IPS-11a (cell line): Measurements from ENCODE around the gene LYL1.

Experiments used
- H3K4me3 ChIP-seq: one replicate; pipeline ENCODE4 v1.5.1; 2013; ENCODE audit warnings: low read depth, low read length, control low read depth

LYL1 gene

DNA sequence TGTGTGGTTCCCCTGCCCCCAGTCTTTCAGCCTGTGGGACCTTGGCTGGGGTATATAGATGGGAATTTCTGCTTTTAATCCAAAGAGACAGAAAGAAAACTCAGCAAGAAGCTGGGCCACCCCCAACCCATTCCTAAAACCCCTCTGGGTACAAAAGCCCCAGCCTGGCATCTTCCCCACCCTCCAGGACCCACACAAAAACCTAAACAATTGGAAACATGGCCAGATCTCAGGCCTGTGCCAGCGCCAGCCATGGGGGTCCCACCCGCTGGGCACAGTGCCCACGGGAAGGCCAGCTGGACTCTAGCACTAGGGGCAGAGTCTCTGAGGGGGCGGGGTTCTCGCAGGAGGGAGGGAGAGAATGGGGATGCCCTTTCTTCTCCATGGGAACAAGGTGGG is 8.6 kb downstream of the LYL1 start:
- H3K4me3 ChIP-seq: no peak overlapping the region

DNA sequence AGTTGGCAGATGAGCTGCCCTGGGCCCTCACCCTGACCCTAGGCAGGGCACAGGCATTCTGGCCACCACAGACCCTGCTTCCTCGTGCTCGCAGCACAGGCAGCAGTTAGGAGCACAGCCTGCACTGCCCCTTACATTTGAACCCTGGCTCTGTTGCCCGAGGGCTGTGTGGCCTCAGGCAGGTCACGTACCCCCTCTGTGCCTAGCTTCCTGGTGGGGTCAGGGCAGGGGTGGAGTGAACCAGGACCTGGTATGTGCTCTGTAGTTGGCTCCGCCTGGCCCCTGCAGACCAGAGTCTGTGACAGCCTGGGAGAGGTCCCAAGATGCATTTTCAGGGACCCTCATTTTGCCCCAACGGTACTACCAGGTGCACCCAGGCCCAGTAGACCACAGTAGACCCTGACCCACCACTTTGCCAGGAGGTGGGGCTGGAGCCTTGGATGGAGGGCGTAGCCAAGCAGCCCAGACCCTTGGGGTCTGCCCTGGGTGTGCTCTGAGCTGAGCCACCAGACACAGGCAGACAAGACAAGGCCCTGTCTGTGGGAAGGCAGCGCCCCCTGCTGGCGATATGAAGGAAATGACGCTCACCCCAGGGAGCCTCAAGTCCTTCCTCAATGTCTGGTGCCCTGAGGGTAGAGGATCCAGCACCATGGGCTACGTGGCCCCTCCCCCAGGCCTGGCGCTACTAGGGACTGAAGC is 9.1 kb downstream of the LYL1 start:
- no peak overlapping the region for H3K4me3 ChIP-seq

DNA sequence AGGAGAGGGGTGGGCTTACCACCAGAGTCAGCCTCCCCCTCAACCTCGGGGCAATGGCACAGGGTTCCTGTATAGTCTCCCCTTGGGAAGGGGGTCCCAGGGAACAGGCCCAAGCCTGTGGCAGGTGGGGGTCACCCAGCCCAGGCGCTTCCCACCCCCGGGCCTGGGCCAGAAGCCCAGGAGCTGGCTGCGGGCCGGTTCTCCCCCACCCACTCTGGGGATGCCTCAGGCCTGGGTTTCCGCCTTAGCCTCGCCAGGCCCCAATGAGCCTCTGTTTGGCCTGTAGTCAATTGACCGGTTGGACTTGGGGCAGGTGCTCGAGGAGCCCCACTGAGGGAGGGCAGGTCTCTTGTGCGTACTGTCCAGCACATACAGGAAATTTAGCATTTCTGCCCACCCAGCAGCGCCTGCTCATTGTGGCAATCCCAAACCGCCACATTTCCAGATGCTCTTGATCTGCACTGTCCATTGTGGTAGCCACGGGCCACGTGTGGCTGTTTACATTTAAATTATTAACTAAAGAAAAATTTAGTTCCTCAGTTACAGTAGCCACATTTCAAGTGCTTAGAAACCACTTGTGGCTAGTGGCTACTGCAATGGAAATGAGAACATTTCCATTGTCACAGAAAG is 9.9 kb downstream of the LYL1 start:
- no peak overlapping the region for H3K4me3 ChIP-seq

DNA sequence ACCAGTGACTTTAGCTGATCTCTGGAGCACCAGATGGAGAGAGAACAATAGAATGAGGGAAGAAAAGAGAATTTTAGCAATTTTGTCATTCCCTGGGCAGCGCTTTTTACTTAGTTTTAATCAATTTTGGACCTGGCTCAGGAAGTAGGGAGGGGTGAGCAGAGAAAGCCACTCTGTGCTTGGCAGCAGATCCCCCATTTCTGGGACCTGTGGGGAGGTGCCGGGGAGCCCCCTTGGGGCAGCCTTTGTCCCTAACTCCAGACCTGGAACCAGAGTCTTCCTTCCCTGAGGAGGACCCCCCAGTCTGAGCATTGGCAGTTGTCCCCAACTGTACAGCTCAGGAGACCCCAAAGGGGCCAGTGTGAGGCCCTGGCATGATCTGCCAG is 10.5 kb downstream of the LYL1 start:
- H3K4me3 ChIP-seq: no peak overlapping the region

DNA sequence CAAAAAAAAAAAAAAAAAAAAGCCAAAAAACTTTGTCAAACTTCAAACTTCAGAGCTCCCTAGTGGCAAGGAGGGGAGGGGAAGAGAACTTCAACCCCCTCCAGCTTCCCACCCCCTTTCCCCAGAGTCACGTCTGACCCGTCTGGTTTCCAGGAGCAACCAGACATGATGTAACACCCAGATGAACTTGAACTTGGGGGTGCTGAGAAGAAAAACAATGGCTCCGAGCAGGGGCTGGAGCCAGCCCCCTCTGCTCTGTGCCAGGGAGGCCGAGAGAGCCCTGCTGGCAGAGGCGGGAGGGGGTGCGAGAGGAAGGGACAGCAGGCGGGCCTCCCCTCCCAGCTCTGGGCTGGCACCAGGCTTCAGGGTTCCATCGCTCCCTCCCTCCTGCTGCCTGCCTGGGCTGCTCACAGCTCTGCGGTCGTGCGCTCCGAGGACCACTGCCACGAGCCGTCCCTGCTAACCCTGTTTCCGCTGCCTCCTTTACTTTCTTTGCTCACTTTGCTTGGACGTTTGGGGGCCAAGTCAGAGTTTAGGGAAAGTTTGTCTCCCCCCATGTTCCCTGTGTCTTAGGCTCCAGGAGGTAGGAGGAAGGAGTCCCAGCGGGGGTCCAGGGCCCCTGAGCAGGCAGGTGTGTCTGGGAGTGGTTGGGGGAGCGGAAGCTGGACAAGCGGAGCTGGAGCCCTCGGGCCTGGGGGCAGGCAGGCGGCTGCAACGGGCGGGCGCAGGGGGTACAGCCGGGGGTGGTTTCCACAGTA is 11.1 kb downstream of the LYL1 start:
- no peak overlapping the region for H3K4me3 ChIP-seq

DNA sequence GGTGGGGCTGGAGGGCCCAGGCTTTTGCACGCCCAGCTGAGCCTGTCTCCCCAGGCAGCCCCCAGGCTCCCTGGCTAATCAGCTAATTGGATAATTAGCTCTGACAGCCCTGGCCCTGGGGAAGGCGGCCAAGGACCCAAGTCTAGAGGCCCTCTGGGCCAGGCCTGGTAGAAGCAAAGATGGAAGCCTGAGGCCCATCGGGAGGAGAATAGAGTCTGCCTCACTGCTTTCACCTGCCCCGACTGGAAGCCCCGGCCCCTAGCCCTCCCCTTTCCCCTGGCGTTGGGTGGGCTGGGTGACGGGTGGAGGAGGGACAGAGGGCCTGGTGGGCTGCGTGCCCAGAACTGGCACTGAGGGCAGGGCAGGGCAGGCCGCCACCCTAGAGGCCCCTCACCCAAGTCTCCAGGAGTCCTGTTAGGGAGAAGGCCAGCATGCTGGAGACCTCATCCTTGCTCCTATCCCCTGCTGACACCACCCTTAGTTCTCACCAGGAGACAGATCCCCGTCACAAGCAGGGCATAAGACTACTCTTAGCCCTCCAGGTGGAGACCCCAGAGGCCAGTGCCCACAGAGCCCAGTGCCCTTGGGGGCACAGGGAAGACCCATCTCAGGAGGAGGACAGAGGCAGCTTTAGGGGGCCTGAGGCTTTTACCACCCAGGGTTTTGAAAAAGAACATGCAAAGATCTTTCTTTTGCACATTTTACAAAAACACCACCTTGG is 12.0 kb downstream of the LYL1 start:
- no peak overlapping the region for H3K4me3 ChIP-seq

DNA sequence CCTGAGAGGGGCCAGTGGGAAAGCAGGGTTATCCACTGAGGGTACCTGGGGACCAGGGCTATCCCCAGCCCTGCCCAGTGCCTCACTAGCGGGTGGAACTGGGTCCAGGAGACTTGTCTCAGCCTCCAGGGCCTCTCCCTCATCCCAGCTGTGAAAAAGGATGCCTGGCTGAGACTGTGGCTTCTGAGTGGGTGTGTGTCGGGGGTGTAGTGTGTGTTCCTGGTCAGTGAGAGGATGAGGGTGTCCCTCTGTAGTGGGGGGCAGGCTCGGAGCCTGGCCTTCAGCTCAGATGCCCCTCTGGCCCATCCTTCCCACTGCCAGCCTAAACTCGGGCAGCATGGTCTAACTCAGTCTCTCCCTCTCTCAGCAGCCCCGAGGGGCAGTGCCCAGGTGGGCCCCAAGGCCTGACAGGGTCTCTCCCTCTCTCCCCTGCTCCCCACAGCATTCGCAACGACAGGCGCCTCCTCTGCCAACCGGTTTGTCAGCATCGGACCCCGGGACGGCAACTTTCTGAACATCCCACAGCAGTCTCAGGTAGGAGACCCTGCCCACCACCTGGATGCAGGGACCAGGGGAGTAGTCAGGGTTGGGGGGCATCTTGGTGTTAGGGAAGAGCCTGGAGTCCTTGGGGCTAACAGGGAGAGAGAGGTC is 12.7 kb downstream of the LYL1 start:
- no peak overlapping the region for H3K4me3 ChIP-seq

DNA sequence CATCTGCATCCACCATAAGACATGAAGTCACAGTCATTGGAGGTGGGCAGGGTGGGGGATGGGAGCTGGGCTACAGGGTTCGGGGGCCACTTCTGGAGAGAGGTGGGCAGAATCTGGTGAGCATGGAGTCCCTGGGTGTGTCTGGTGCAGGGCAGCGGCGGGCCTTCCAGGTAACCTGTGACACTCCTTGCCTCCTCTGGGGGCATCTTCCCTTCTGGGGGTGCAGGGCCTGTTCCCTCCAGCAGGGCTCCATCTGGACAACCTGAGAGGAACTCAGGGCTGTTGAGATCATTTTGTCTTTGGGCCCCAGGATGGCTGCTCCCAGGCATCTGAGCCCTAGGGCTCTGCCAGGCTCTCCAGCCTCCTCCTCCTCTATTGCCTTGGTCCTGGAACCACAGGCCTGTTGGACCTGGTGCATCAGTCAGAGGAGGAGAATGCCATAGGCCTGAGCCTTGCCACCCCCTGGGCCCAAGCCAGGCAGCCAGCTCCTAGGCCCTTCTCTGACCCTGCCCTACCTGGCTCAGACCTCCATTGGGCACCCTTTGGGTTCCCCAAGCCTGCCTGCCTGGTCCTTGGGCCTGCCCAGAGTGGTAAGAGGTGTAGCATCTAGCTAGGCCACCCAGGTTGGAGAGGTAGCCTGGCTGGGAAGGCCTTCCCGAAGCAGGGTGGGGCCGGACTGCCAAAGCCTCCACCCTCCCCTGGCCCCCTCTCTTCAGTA is 13.4 kb downstream of the LYL1 start:
- H3K4me3 ChIP-seq: no peak overlapping the region

DNA sequence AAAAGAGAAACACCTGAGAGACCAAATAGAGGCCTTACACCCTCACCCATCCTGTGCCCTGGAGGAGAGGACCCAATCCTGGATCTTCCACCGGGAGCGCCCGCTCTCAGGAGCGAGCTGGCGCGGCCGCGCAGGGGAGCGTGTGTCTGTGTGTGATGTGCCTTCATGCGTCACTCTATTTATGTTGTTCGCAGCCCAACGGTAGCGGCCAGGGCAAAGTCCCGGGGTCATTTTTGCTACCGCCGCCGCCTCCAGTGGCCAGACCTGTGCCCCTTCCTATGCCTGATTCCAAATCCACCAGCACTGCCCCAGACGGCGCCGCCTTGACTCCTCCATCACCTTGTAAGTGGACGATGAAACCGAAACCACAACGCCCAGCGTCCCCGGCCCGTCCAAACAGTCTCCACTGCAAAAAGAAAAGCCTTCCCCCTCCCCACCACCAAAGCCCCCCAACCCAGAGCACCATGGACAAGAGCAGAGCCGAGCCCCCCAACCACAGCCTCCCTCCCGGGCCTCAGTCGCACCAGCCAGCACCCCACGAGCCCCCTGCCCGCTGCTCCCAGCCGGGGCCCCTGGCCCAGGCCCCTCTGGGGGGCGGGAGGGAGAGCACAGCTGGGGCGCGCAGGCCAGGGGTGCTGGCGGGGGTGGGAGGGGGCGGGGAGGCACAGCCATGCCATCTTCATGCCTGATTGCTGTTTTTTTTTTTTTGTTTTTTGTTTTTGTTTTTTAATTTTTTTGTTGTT is 14.7 kb downstream of the LYL1 start:
- H3K4me3 ChIP-seq: no peak overlapping the region

DNA sequence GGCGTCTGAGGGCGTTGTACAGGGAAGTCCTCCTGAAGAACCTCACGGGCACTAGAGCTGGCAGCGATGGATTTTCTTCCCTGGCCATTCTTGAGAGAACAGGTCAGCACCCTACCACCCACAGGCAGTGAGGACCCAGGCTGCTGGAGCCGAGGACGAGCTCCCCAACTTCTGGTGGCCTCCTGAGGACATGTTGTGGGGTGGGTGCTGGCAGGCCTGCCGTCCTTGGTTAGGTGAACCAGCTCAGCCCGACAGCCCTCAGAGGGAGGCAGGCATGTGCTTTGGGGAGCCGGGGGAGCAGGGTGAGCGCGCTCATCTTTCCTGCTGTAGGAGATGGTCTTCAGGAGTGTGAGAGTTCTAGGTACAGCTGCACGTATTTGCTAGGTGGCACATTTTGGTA is 15.4 kb downstream of the LYL1 start:
- no peak overlapping the region for H3K4me3 ChIP-seq

DNA sequence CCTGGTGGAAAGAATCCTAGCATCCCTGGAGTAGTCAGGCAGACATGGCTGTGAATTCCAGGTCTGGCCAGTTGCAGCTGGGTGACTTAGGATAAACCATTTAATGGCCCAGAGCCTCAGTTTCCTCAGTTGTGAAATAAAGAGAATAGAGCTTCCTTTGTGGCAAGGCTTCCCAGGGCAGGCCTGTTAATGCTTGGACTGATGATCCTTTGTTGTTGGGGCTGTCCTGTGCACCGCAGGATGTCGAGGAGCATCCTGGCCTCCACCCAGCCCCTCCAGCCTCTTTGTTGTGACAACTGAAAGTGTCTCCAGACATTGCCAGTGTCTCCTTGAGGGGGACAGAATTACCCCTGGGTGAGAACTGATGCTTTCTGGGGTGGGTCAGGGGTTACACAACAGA is 16.3 kb downstream of the LYL1 start:
- H3K4me3 ChIP-seq: no peak overlapping the region

DNA sequence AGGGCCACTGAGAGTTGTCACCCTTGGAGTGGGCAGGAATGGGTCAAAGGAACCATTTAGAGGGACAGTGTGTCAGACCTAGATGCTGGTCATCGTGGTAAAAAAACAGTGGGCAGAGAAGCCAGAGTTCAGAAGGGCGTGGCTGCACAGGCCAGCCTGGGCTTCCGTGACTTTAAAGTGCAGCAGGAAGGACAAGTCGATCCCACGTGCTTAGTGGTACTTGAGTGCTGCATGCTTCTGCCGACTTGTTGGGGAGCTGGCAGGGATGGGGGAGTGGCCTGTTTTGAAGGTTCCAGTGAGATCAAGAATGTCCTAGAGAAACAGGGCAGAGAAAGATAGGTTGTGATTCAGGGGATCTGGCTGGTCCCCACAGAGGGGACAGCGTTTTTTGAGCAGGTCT is 17.0 kb downstream of the LYL1 start:
- H3K4me3 ChIP-seq: no peak overlapping the region

DNA sequence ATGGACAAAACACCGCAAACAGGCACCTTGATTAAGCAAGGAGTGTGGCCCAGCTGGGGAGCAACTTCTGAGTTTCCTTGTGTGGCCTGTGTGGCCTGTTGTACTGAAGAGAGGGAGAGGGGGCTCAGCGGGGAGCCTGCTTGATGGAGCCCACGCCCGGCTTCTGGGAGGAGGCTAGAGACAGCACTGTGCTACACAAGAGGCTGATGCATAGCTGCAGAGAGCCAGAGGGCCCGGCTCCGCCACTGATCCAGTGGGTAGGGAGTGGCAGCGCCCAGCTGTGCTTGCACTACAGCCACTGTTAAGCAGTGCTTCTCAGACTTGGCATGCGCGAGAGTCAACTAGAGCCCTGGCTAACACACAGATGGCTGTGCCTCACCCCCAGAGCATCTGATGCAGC is 19.0 kb downstream of the LYL1 start:
- no peak overlapping the region for H3K4me3 ChIP-seq

DNA sequence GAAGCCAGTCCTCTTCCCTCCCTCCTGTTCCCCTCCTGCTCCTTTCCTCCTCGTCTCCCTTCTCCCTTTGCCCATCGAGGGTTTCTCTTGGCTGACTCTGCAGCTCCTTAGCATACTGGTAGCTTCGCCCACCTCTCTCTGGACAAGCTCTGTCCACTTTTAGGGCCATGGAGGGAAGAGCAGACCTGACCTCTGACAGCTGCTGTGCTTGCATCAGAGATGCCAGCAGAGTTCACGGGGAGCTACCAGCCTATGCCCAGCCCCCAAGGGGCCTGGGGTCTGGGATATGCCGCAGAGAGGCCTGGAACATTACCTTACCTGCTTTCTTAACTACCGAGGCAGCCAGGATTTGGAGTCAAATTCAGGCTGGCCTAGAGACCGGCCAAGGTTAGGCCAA is 19.7 kb downstream of the LYL1 start:
- H3K4me3 ChIP-seq: no peak overlapping the region

DNA sequence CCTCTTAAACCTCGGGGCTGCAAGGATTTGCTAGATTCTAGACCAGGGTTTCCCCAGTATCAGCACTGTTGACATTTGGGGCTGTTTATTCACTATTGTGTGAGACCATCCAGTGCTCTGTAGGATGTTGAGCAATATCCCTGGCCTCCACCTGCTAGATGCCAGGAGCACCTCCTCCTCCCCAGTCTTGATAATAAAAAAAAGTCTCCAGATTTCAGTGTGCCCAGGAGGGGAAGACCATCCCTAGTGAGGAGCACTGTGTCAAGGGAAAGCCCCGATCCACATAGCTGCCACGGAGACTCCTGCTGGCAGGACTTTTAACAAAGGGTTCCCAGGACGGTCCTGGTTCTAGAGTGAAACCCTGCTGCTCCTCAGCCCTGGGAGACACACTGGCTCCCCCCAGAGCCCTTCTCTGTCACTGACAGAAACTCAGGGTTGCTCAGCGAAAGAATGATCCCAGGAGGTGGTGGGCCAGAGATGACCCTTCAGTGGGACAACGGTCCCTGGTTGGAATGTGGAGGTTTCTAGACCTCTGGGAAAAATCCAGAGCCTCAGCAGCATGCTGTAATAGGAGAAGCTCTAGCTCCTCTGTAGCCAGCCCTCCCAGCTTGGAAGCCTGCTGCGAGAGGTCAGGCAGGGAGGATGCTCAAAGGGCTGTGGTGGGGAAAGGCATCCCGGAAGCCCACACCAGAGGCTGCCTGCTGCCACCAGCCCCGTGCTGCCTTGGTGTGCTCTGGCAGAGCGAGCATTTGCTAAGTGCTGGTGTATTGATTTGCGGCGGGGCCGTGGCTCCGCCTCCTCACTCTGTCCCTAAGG is 20.3 kb downstream of the LYL1 start:
- no peak overlapping the region for H3K4me3 ChIP-seq

DNA sequence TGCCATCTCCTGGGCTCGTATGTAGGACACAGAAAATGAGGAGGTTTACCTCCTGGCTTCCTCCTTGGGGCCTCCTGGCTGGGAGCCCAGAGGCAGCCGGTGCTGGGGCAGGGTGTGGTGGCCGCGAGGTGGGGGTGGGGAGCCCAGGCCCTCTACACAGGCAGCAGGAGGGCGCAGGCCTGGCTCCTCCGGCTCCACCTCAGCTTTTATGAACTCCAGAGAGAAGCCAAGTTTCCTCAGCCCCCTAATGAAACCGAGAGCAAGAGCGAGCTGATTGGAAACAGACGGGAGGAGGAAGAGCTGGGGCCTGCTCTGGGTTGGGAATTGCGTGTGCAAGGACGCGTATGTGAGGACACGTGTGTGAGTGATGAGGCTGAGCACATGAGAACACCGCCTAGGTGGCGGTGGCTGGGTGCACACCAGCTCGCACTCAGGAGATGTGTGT is 23.1 kb downstream of the LYL1 start:
- H3K4me3 ChIP-seq: no peak overlapping the region

DNA sequence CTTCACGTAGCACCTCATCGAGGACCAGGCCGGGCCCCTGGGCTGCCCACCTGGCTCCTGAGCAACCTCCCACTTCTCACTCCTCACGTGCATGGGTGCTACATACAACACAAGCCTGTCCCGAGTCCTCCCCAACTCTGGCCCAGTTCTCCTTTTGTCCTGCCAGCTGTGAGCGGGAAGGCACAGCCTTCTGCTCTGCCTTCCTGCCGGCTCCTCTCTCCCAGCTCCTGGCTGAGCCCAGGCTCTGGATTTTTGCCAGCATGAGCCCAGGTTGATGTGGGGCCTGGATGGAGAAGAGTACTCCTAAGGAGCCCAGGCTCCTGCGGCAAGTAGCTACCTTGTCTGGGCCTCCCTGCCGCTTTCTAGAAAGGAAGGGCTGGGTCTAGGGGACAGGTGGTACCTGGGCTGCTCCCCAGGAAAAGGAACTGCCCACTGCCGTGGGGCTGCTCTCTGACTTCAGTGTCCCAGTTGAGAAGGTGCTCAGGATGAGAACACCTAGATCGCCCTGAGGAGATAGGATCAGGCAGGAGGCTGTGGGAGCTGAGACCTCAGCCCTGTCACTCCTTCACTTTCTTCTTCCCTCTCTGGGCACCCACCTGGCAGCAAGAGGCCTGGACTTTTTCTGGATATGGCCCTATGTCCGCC is 23.6 kb downstream of the LYL1 start:
- H3K4me3 ChIP-seq: no peak overlapping the region

DNA sequence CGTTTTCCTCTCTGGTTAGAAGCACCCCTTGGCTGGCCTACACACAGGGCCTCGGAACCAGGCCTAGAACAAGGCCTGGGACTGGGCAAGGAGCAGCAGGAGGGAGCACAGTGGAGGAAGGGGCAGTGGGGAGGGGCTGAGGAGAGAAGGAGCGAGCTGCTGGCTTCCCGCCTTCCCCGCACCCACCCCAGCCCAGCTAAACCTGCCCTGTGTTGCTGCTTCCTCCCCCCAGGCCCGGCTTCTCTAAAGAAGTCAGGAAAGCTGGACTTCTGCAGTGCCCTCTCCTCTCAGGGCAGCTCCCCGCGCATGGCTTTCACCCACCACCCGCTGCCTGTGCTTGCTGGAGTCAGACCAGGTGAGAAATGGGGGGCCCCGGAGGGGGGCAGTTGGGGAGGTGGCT is 24.3 kb downstream of the LYL1 start:
- H3K4me3 ChIP-seq: no peak overlapping the region
